GM19328 (cell line): ENCODE measurements around the gene GAB1.

Experiments
- ATAC-seq: cut with Tn5 transposase; IDR thresholded peaks from one replicate; pipeline ENCODE4 v1.9.1; 2021; ENCODE audit warnings: mild to moderate bottlenecking, moderate library complexity; ENCODE audit not compliant: unreplicated experiment

The GAB1 gene

GRCh38 chr4:143357161-143357845, 20.6 kb downstream of the GAB1 start:
- ATAC-seq, result no peak

- no peak for ATAC-seq
These were observed 21.7 kb downstream of the GAB1 start for GRCh38 chr4:143358419-143358818.

DNA sequence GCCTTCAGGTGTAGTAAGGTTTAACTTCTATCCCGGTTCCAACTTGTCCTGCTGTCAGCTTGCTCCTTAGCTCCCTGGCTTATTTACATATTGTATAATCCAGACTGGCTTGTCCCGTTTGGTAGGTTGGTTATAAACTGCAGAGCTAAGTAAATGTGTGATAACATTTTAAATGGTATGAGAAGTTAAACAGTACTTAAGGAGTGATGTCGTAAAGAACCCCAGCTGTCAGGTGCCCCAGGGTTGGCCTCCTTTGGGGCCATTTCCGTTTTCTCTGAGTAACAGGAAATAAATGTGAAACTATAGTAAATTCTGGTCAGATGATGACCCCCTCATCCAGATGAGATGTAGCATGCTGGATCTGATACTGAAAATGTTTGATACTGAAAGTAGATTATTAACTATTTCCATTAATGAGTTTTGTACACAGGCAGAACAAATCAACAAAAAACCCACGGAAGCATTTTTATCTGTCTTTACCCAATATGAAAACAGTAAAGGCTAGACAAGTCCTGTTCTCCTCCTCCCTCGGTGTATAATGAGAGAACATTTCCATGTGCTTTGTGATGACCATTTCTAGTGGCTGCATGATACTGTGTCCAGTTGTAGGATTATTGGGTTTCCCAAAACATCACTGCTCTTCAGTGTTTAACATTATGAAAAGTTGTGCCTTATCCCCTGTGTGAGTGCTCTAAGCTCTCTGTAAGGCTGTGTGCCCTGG, 22.4 kb downstream of the GAB1 start:
- peak; percentile 60 for ATAC-seq

DNA sequence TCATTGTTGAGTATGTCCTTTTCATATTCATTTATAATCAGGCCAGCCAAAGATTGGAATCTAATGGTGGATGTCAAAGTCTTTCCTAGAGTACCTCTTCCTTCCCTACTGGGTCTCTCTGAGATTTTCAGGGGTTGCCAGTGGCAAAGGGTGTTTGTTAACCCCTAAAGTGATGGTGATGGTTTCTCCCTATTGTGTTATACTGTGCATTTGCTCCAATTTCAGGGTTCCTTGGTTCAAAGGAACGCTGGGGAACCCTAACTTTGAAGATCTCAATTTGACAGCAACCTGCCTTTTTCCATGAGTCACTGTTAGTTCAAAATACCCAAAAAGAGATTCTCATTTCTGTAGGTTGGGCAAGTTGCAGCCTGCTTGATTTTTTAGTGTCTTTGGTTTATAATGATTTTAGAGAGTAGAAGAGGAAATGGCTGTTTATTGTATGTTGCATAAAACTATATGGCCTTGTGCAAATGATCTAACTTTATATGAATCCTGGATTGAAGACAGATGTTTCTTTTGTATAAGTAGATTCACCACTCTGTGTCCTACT, 23.0 kb downstream of the GAB1 start:
- no peak for ATAC-seq

GRCh38 chr4:143360838-143361625, 24.4 kb downstream of the GAB1 start:
- no peak for ATAC-seq

DNA sequence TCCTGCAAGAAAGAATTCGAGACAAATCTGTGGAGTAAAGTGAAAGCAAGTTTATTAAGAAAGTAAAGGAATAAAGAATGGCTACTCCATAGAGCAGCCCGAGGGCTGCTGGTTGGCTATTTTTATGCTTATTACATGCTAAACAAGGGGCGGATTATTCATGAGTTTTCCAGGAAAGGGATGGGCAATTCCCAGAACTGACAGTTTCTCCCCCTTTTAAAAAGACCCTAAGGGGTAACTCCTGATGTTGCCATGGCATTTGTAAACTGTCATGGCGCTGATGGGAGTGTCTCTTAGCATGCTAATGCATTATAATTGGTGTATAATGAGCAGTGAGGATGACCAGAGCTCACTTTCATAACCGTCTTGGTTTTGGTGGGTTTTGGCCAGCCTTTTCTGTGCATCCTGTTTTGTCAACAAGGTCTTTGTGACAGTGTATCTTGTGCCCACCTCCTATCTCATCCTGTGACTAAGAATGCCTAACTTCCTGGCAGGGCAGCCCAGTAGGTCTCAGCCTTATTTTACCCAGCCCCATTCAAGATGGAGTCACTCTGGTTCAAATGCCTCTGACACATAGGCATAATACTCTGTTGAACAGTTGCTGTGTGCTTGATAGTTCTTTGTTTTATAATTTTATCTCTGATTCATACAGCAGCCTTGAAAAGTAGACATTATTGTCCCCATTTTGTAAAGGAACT, 25.8 kb downstream of the GAB1 start:
- ATAC-seq, result no peak

DNA sequence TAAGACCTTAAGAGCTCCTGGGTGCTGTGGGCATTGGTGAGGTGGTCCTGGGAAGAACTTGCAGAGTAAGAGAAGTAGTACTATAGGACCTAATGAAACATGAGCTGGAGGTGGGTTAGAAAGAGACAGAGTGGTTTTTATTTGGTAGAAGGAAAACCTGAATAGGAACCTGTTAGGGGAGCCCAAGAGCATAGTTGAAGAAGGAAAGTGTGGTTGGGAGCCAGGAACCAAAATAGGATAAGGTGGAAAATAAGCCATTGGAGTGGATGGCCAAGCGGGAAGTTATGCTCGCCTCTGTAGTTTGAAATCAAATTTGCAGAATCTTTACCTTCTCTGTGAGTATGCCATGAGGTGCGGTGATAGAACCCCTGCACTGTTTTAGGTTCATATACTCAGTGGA, 26.7 kb downstream of the GAB1 start:
- no peak for ATAC-seq

DNA sequence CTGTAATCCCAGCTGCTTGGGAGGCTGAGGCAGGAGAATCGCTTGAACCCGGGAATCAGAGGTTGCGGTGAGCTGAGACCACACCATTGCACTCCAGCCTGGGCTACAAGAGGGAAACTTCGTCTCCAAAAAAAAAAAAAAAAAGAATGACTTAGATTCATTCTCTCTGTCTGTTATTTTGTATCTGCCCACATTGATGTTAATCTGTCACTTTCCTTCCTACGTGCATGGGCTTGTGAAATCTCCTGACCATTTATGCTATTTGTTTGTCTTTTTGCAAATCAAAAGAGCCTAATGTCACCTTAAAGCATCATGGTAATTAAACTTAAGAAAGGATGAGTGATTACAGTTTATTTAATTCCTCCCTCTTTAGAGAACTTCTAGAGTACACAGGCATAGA, 27.4 kb downstream of the GAB1 start:
- no peak for ATAC-seq

DNA sequence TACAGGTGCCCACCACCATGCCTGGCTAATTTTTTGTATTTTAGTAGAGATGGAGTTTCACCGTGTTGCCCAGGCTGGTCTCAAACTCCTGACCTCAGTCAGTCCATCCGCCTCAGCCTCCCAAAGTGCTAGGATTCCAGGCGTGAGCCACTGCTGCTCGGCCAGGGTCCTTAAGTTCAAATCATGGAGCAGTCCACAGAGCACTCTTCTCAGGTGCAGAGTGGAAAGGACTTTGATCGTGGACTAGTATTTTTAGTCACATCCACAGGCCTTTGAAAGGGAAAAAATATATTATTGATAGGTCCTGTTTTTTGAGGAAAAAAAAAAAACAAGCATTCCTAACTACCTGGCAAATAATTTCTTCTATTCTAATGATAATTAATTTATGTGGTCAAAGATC, 31.2 kb downstream of the GAB1 start:
- ATAC-seq, result no peak

DNA sequence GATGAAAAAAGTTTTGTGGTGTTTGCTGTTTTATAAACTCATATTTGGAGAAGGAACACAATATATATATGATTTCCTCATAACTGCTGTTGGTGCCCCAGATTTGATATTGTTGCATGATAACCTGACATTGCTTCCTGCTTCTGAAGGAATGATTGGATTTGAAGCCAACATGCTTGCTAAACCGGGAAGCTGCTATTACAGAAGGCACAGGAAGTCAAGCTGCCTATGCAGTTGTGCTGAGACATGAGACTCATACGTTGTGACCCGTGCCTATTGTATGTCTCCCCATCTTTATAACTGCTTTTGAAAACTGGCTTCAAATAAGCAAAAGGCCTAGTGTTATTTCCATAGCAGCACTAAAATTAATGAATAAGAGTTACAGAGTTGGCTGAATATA, 32.9 kb downstream of the GAB1 start:
- ATAC-seq, result no peak

GRCh38 chr4:143372093-143372915, 35.6 kb downstream of the GAB1 start:
- ATAC-seq, result peak; percentile 52

- no peak for ATAC-seq
These were observed 37.6 kb downstream of the GAB1 start for GRCh38 chr4:143374255-143374654.

GRCh38 chr4:143374771-143375170, 38.1 kb downstream of the GAB1 start:
- ATAC-seq, result no peak

GRCh38 chr4:143375326-143376073, 38.8 kb downstream of the GAB1 start:
- peak; percentile 36 for ATAC-seq

DNA sequence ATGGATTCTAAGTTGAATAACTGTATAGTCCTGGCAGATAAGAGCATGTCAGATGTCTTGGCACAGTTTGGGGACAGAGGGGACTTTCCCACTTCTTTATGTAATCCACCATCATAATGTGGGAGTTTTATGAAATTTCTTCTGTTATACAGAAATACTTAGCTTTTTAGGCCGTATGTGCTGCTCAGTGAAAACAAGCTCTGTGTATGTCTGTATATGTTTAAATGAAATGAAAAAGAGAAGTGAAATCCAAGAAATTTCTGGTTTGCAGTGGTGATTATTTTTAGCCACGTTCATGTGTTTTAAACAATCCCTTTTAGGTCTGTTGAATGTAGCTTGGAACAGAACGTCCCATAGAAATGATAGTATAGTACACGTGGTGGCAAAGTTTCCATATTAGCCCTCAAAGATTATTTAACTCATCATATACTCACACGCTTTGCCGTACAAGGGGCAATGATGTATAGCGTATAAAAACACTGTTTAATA, 41.0 kb downstream of the GAB1 start:
- ATAC-seq, result peak; percentile 57

DNA sequence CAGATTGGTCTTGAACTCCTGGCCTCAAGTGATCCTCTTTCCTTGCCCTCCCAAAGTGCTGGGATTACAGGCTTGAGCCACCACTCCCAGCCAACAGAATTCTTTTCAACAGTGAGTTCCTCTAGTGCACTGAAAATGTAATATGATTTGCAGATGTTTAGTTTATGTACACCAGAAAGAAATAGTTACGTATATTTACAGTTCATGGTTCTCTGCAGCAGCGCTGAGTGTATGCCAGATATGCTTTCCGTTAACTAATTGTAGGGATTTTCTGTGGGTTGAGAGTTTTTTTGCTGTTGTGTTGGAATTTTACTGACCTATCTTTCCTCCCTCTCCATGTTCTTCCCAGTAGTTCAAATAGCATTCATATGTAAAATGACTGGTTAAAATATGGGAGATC, 44.0 kb downstream of the GAB1 start:
- no peak for ATAC-seq

- no peak for ATAC-seq
These were observed 44.8 kb downstream of the GAB1 start for GRCh38 chr4:143381189-143382118.

DNA sequence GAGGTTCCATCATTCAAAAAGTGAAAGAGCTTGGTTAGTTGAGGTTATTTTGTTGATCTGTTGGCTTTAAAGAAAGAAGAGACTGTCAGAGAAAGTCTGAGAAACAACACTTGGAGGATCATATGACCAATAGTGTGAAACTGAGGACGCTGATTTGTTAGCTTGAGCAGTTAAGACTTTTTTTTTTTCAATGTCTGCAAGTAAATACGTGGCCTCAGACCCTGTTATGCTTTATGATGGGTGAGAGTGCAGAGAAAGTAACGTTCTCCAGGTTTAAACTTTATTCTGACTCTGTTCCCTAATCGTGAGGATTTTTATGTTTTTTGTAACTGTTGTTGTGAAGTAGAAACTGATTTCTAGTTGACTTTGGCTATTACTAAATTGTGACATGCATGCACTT, 45.9 kb downstream of the GAB1 start:
- ATAC-seq, result no peak
